Retinal pigment epithelial cell (primary cell): ENCODE measurements around the gene SS18L1.

Source experiments
- DNase-seq: peaks from one replicate; pipeline ENCODE4 v3.0.0-alpha.2; 2010; ENCODE audit warnings: low read depth
- H3K4me3 ChIP-seq: 2 replicates; pipeline ENCODE4 v1.5.1; 2011; ENCODE audit warnings: mild to moderate bottlenecking, low read length, control low read depth, moderate library complexity
- TF ChIP-seq, protein P1 (sequence below): conservative IDR thresholded peaks from 2 replicates; pipeline ENCODE4 v1.5.1; 2011; ENCODE audit warnings: low read depth, low read length, control low read depth, inconsistent platforms

SS18L1 gene

DNA sequence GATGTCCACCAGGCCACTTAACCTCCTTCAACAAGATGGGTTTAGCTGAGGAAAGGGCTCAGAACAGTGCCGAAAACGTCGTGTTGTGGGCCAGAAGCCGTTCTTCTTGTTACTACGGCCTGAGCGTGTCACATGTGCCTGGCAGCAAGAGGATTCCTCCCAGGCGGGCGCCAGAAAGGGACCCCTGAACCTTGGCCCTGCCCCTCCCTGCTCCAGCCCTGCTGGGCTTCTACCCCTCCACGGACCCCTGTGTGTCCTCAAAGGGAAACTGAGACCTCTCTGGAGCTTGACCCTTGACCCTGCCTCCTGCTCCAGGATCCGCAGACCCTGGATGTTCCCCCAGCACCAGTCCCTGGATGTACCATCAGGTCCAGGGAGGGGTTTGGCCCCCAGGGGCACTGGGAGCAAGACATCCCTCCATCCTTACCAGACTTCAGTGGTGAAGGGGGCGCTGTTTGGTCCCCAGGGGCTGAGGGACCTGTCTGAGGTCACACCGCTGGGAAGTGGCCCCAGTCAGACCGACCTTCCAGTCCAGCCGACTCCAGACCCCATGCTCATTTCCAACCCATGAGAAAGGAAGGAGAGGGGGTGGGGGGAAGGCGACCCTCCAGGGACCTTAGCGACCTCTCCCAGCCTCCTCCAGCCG is 66.4 kb downstream of the SS18L1 start:
- no peak for DNase-seq
- TF ChIP-seq, protein P1, sequence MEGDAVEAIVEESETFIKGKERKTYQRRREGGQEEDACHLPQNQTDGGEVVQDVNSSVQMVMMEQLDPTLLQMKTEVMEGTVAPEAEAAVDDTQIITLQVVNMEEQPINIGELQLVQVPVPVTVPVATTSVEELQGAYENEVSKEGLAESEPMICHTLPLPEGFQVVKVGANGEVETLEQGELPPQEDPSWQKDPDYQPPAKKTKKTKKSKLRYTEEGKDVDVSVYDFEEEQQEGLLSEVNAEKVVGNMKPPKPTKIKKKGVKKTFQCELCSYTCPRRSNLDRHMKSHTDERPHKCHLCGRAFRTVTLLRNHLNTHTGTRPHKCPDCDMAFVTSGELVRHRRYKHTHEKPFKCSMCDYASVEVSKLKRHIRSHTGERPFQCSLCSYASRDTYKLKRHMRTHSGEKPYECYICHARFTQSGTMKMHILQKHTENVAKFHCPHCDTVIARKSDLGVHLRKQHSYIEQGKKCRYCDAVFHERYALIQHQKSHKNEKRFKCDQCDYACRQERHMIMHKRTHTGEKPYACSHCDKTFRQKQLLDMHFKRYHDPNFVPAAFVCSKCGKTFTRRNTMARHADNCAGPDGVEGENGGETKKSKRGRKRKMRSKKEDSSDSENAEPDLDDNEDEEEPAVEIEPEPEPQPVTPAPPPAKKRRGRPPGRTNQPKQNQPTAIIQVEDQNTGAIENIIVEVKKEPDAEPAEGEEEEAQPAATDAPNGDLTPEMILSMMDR, result no peak
- no peak overlapping the region for H3K4me3 ChIP-seq

DNA sequence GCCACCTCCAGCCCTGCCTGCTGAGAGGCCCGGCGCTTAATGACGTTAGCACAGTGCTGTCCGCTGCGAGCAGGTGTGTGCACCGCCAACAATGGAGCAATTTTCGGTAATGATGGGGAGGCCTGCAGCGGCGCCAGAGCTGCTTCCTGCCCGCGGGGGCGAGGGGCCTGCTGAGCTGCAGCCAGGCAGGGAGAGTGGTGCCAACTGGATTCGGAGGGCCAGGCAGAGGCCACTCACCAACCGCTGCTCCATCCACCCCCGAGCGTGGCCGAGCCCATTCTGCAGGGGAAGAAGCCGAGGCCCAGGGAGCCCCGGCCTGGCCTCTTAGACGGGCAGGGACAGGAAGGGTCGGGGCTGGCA is 66.9 kb downstream of the SS18L1 start:
- no peak for DNase-seq
- TF ChIP-seq, protein P1, result no peak
- no peak overlapping the region for H3K4me3 ChIP-seq

DNA sequence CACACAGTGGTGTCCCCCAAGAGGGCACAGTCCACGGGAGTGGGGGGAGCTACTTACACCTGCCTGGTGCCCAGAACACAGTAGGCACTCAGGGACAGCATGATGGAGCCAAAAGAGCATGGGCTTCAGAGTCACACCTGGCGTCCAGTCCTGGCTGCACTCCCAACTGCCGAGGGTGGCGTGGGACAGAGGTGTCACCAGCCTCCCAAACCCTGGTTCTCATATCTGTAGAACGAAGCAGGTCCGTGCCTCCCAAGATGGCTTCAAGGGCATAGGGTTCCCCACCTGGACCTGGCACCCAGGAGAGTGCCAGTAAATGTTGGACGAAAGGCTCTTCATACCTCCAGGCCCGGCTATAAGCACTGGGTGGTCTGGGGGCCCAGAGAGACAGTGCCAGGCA is 67.6 kb downstream of the SS18L1 start:
- DNase-seq, result no peak
- TF ChIP-seq, protein P1, result no peak

DNA sequence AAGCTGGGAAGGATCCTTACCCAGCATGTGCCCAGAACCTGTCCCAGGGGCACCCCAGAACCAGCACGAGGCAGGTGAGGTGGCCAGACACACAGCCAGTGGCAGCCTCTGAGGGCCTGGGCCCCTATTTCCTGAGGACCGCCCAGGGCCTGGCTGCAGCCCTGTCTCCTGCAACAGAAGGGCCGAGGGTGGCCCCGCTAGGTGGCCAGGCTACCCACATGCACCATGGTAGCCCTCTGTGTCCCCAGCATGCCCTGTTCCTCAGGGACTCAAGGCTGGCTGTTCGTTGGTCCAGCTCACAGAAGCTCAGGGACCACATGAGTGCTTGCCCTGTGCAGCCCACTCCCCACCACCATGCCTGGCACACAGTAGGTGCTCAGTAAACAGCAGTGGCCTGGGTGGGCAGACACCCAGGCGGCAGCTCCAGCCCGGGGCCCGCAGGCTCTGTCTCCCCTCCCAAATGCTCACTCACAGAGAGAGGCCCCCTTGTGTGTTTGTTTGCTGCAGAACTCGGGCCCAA is 68.3 kb downstream of the SS18L1 start:
- no peak for DNase-seq
- TF ChIP-seq, protein P1, result no peak
- no peak overlapping the region for H3K4me3 ChIP-seq

More for the DNA sequence above, 67.6 kb downstream of the SS18L1 start:
- H3K4me3 ChIP-seq, result no peak overlapping the region

DNA sequence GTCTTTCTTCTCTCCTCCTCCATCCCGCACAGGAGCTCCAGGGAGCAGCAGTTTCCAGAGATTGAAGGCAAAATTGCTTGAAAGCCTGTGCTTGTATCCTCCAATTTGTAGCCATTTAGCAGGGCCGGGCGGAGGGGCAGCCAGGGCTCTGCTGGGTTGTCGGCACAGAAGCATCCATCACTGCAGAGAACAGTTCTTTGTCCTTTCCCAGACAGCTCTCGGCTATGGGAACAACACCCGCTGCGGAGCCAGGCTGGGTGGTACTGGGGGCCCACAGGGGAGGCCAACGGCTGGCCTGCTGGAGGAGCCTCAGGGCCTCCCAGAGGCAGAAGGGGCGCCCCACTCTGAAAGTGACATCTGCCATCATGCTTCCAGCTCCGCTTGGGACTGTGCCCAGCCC is 68.7 kb downstream of the SS18L1 start:
- DNase-seq, result no peak
- no peak overlapping the region for H3K4me3 ChIP-seq
- TF ChIP-seq, protein P1, result no peak

DNA sequence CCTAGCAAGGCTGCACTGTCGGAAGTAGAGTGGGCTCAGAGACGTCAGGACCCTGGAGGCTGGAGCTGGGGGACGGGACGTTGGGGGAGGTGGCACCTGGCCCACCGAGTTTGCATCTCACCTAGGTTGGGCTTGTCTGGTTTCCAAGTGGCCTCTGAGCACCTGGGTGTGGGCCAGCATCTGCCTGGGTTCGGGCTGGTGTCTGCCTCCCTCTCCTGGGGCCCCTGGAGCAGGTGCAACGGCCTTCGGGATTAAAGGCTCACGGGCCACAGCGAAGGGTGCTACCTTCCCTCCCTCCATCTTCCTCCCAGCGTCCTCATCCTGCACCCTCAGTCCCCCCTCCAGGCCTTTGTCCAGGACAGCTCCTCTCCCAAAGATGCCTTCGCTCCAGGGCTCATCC is 70.5 kb downstream of the SS18L1 start:
- no peak for DNase-seq
- H3K4me3 ChIP-seq, result no peak overlapping the region
- TF ChIP-seq, protein P1, result no peak
